HG03064 (cell line): ENCODE data around the gene APOA1.
"Not testable (repeated sequence)": the region's sequence is repeated elsewhere in the genome, so short reads cannot be mapped to it uniquely, and the experiment has no call there.

Source experiments
- ATAC-seq: cut with Tn5 transposase; IDR thresholded peaks from one replicate; pipeline ENCODE4 v1.9.1; 2021; ENCODE audit warnings: low read depth; ENCODE audit not compliant: unreplicated experiment

The APOA1 gene

GRCh38 chr11:116835042-116835772 is 2.2 kb downstream of the APOA1 start:
- no peak for ATAC-seq

GRCh38 chr11:116834535-116835041 is 2.8 kb downstream of the APOA1 start:
- ATAC-seq: not testable (repeated sequence)

GRCh38 chr11:116833816-116834534 is 3.4 kb downstream of the APOA1 start:
- no peak for ATAC-seq

GRCh38 chr11:116833491-116833815 is 4.0 kb downstream of the APOA1 start:
- no peak for ATAC-seq

- ATAC-seq: no peak
These were observed 4.8 kb downstream of the APOA1 start for GRCh38 chr11:116832350-116833290.

- ATAC-seq: no peak
These were observed 5.6 kb downstream of the APOA1 start for GRCh38 chr11:116831790-116832349.

- ATAC-seq: no peak
These were observed 7.1 kb downstream of the APOA1 start for GRCh38 chr11:116830184-116830912.

- no peak for ATAC-seq
These were observed 7.8 kb downstream of the APOA1 start, which contains the start of gene APOC3 for GRCh38 chr11:116829525-116830183. Gene APOC3 (plus strand): TSS chr11:116829907. CDS start chr11:116830583, 676 bp downstream.

- ATAC-seq: no peak
These were observed 8.5 kb downstream of the APOA1 start for GRCh38 chr11:116828632-116829524.

- ATAC-seq: no peak
These were observed 10.0 kb downstream of the APOA1 start for GRCh38 chr11:116827461-116827860.

GRCh38 chr11:116826751-116827431 is 10.5 kb downstream of the APOA1 start:
- ATAC-seq: no peak

GRCh38 chr11:116825854-116826750 is 11.3 kb downstream of the APOA1 start:
- no peak for ATAC-seq

GRCh38 chr11:116825434-116825833 is 12.0 kb downstream of the APOA1 start:
- ATAC-seq: no peak

GRCh38 chr11:116823031-116823843 is 14.2 kb downstream of the APOA1 start, which contains the start of gene APOA4:
Gene APOA4 (minus strand): TSS chr11:116823304. CDS start chr11:116823191, 113 bp downstream.
- ATAC-seq: no peak

- no peak for ATAC-seq
These were observed 14.8 kb downstream of the APOA1 start for GRCh38 chr11:116822575-116822974.
